Neutrophil (primary cell): ENCODE measurements around the gene GJA4.

Experiments used
- H3K27ac ChIP-seq: fragments of 200-600 bp; sonication (generic); 2 replicates; pipeline ENCODE4 v1.5.1; 2016; ENCODE audit warnings: mild to moderate bottlenecking, moderate library complexity
- H3K27me3 ChIP-seq: fragments of 200-600 bp; sonication (generic); 2 replicates; pipeline ENCODE4 v1.6.0; 2016; ENCODE audit warnings: mild to moderate bottlenecking
- H3K36me3 ChIP-seq: fragments of 200-600 bp; sonication (generic); 2 replicates; pipeline ENCODE4 v1.5.1; 2017
- H3K4me1 ChIP-seq, 2 experiments: fragments of 200-600 bp in 1 of 2; sonication (generic) in 1 of 2; 1 replicate in 1 of 2; 2 replicates in 1 of 2; pipeline versions ENCODE4 v1.5.1 to v1.6.1; 2013 to 2016; ENCODE audit warnings: low read depth in 1 of 2, low read length in 1 of 2, mild to moderate bottlenecking in 1 of 2, moderate library complexity in 1 of 2; ENCODE audit not compliant: control insufficient read depth in 1 of 2, insufficient read depth in 1 of 2
- H3K4me3 ChIP-seq, 2 experiments: fragments of 200-600 bp in 1 of 2; sonication (generic) in 1 of 2; 1 replicate in 1 of 2; 2 replicates in 1 of 2; pipeline ENCODE4 v1.5.1; 2013 to 2016; ENCODE audit warnings: low read depth in 1 of 2, low read length in 1 of 2, mild to moderate bottlenecking in 1 of 2, moderate library complexity in 1 of 2
- H3K9me3 ChIP-seq: fragments of 200-600 bp; sonication (generic); 2 replicates; pipeline ENCODE4 v1.5.1; 2016
- CTCF ChIP-seq: fragments of 200-600 bp; sonication (generic); IDR thresholded peaks from 2 replicates; pipeline ENCODE4 v1.5.1; 2016; ENCODE audit warnings: antibody characterized with exemption

The GJA4 gene

GRCh38 chr1:34822202-34822601 lies 29.4 kb downstream of the GJA4 start:
- Histone ChIP-seq H3K4me1 (no peaks in the 10 kb centered on the region), H3K36me3 (no peaks in the 10 kb centered on the region), H3K27me3 (no peaks in the 10 kb centered on the region), H3K4me3 (no peak overlapping the region), H3K9me3 (no peaks in the 10 kb centered on the region), H3K27ac (no peak overlapping the region)
- TF ChIP-seq CTCF = no peak

- Histone ChIP-seq H3K4me1 (no peaks in the 10 kb centered on the region), H3K4me3 (no peak overlapping the region), H3K27me3 (no peaks in the 10 kb centered on the region), H3K9me3 (no peaks in the 10 kb centered on the region), H3K36me3 (no peaks in the 10 kb centered on the region), H3K27ac (no peak overlapping the region)
- TF ChIP-seq CTCF = no peak
These were observed 32.1 kb downstream of the GJA4 start for GRCh38 chr1:34824817-34825454.

- Histone ChIP-seq H3K4me1 (no peaks in the 10 kb centered on the region), H3K4me3 (no peak overlapping the region), H3K36me3 (no peaks in the 10 kb centered on the region), H3K9me3 (no peaks in the 10 kb centered on the region), H3K27me3 (no peaks in the 10 kb centered on the region), H3K27ac (no peak overlapping the region)
- no peak for TF ChIP-seq CTCF
These were observed 32.8 kb downstream of the GJA4 start for GRCh38 chr1:34825455-34826091.

GRCh38 chr1:34827341-34827941 lies 34.6 kb downstream of the GJA4 start:
- no peak overlapping the region for H3K27ac ChIP-seq
- no peaks in the 10 kb centered on the region for H3K36me3 ChIP-seq
- TF ChIP-seq CTCF = no peak
- H3K4me3 ChIP-seq = no peak overlapping the region
- H3K4me1 ChIP-seq = peaks cover 0 to 1% of the 10 kb centered on the region in 2 experiments
- H3K27me3 ChIP-seq = no peaks in the 10 kb centered on the region
- H3K9me3 ChIP-seq = no peaks in the 10 kb centered on the region

- no peaks in the 10 kb centered on the region for H3K9me3 ChIP-seq
- no peak for TF ChIP-seq CTCF
- no peaks in the 10 kb centered on the region for H3K36me3 ChIP-seq
- H3K4me3 ChIP-seq = no peak overlapping the region
- H3K4me1 ChIP-seq = peaks cover 0 to 13% of the 10 kb centered on the region in 2 experiments
- H3K27ac ChIP-seq = no peak overlapping the region
- no peaks in the 10 kb centered on the region for H3K27me3 ChIP-seq
These were observed 35.8 kb downstream of the GJA4 start for GRCh38 chr1:34828611-34829010.
